GM18951 (cell line): ENCODE data around the gene PMFBP1.

Experiments used
- POLR2A ChIP-seq: IDR thresholded peaks from 4 replicates; pipeline ENCODE4 v1.6.1; 2011; ENCODE audit warnings: mild to moderate bottlenecking; ENCODE audit not compliant: insufficient read length, insufficient read depth; ENCODE audit errors: extremely low read depth
- in situ Hi-C: fragments of 300-500 bp; cut with MboI; formaldehyde crosslinking; loops from one replicate; pipeline ENCODE4 v1.12.0; 2022; ENCODE audit warnings: low sequenced_read_pairs, mixed read lengths, inconsistent platforms; ENCODE audit not compliant: unreplicated experiment

The PMFBP1 gene

GRCh38 chr16:72201387-72201786, 29.4 kb upstream of the PMFBP1 start:
- no peak for TF ChIP-seq POLR2A
- in situ Hi-C loops = no loop called here

GRCh38 chr16:72199761-72200337, 27.9 kb upstream of the PMFBP1 start:
- in situ Hi-C loops = no loop called here
- no peak for TF ChIP-seq POLR2A

GRCh38 chr16:72198771-72199201, 26.8 kb upstream of the PMFBP1 start:
- TF ChIP-seq POLR2A = no peak
- in situ Hi-C loops = no loop called here

- in situ Hi-C loops = no loop called here
- TF ChIP-seq POLR2A = no peak
These were observed 26.2 kb upstream of the PMFBP1 start for GRCh38 chr16:72198021-72198711.

- in situ Hi-C loops = no loop called here
- no peak for TF ChIP-seq POLR2A
These were observed 25.6 kb upstream of the PMFBP1 start for GRCh38 chr16:72197545-72197944.

GRCh38 chr16:72195609-72196008, 23.7 kb upstream of the PMFBP1 start:
- in situ Hi-C loops = no loop called here
- TF ChIP-seq POLR2A = no peak

GRCh38 chr16:72191551-72191950, 19.6 kb upstream of the PMFBP1 start:
- no peak for TF ChIP-seq POLR2A
- in situ Hi-C loops = no loop called here

- no peak for TF ChIP-seq POLR2A
- in situ Hi-C loops = no loop called here
These were observed 18.0 kb upstream of the PMFBP1 start for GRCh38 chr16:72189865-72190371.

GRCh38 chr16:72188541-72188940, 16.6 kb upstream of the PMFBP1 start:
- in situ Hi-C loops = no loop called here
- no peak for TF ChIP-seq POLR2A

GRCh38 chr16:72187551-72187950, 15.6 kb upstream of the PMFBP1 start:
- TF ChIP-seq POLR2A = no peak
- in situ Hi-C loops = no loop called here

GRCh38 chr16:72182976-72183375, 11.0 kb upstream of the PMFBP1 start:
- in situ Hi-C loops = no loop called here
- TF ChIP-seq POLR2A = no peak

- no peak for TF ChIP-seq POLR2A
- in situ Hi-C loops = no loop called here
These were observed 7.4 kb upstream of the PMFBP1 start for GRCh38 chr16:72179204-72179970.

GRCh38 chr16:72174726-72175125, 2.8 kb upstream of the PMFBP1 start:
- in situ Hi-C loops = no loop called here
- no peak for TF ChIP-seq POLR2A
